Measurements from ENCODE around the gene STPG1. TPM values are rescaled to one million over a fixed set of nuclear protein-coding genes. Genes with fewer than 3 reads are reported as not detected.
A peak's percentile ranks its signal among the peaks of the same experiment; 100 is the strongest.

STPG1 gene
- total RNA-seq, 2 experiments from 2014 or later, result 1.8 to 2.4 TPM

- ChIA-PET POLR2A (interaction anchor here (0.6 kb wide), 2 partner anchors 68 to 120 kb away, joined by 3 read pairs; no protein-coding TSS in a partner anchor), CTCF (interaction anchor here (1.1 to 1.3 kb wide), 3 partner anchors 9 to 214 kb away, joined by 3 read pairs; no protein-coding TSS in a partner anchor)
- Histone ChIP-seq H3K4me3 (ENCODE audit: low read length) (no peak overlapping the region), H3K9me3 (ENCODE audit: control insufficient read depth in 1 of 2, insufficient read depth in 1 of 2, low read length in 2 of 2) (no peaks in the 10 kb centered on the region), H3K4me1 (ENCODE audit: insufficient read depth, low read length) (peaks cover 48% of the 10 kb centered on the region), H3K27ac (ENCODE audit: low read depth in 1 of 2, low read length in 2 of 2) (no peak overlapping the region), H3K36me3 (ENCODE audit: insufficient read depth, low read length) (peaks cover 73% of the 10 kb centered on the region), H3K27me3 (ENCODE audit: control insufficient read depth in 1 of 2, insufficient read depth in 2 of 2, low read length in 2 of 2) (no peaks in the 10 kb centered on the region)
- no peak for DNase-seq
- no peaks in the 10 kb centered on the region for H3K27me3 Mint-ChIP-seq
- ATAC-seq (ENCODE audit: poor library complexity), result no peak
- intact Hi-C loops (cut with DNase I, micrococcal nuclease), result no loop called here
- peak overlapping the region; percentile 27 for H3K27ac Mint-ChIP-seq
- H3K4me1 Mint-ChIP-seq (ENCODE audit: low read depth), result peaks cover 88% of the 10 kb centered on the region
- H3K9me3 Mint-ChIP-seq, result no peaks in the 10 kb centered on the region
- TF ChIP-seq, protein P1, sequence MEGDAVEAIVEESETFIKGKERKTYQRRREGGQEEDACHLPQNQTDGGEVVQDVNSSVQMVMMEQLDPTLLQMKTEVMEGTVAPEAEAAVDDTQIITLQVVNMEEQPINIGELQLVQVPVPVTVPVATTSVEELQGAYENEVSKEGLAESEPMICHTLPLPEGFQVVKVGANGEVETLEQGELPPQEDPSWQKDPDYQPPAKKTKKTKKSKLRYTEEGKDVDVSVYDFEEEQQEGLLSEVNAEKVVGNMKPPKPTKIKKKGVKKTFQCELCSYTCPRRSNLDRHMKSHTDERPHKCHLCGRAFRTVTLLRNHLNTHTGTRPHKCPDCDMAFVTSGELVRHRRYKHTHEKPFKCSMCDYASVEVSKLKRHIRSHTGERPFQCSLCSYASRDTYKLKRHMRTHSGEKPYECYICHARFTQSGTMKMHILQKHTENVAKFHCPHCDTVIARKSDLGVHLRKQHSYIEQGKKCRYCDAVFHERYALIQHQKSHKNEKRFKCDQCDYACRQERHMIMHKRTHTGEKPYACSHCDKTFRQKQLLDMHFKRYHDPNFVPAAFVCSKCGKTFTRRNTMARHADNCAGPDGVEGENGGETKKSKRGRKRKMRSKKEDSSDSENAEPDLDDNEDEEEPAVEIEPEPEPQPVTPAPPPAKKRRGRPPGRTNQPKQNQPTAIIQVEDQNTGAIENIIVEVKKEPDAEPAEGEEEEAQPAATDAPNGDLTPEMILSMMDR (IDR thresholded peaks at IDR 0.05), result no peak
- peaks cover 89% of the 10 kb centered on the region for H3K36me3 Mint-ChIP-seq (ENCODE audit: low read depth)
- H3K4me3 Mint-ChIP-seq, result no peak overlapping the region
Observed at GRCh38 chr1:24421502-24421901, 7.9 kb upstream of the STPG1 start.

- intact Hi-C loops (cut with DNase I, micrococcal nuclease), result no loop called here
- Histone ChIP-seq H3K4me3 (ENCODE audit: low read length) (no peak overlapping the region), H3K27ac (ENCODE audit: low read depth in 1 of 2, low read length in 2 of 2) (no peak overlapping the region), H3K36me3 (ENCODE audit: insufficient read depth, low read length) (peaks cover 64% of the 10 kb centered on the region), H3K9me3 (ENCODE audit: control insufficient read depth in 1 of 2, insufficient read depth in 1 of 2, low read length in 2 of 2) (no peaks in the 10 kb centered on the region), H3K4me1 (ENCODE audit: insufficient read depth, low read length) (peaks cover 47% of the 10 kb centered on the region), H3K27me3 (ENCODE audit: control insufficient read depth in 1 of 2, insufficient read depth in 2 of 2, low read length in 2 of 2) (no peaks in the 10 kb centered on the region)
- H3K36me3 Mint-ChIP-seq (ENCODE audit: low read depth), result peaks cover 90% of the 10 kb centered on the region
- ChIA-PET CTCF (interaction anchor here (1.1 to 1.3 kb wide), 2 partner anchors 166 to 215 kb away, joined by 3 read pairs; no protein-coding TSS in a partner anchor), POLR2A (interaction anchor here (0.6 kb wide), 1 partner anchor 121 kb away, joined by 3 read pairs; no protein-coding TSS in a partner anchor)
- H3K4me1 Mint-ChIP-seq (ENCODE audit: low read depth), result peaks cover 90% of the 10 kb centered on the region
- H3K4me3 Mint-ChIP-seq, result no peak overlapping the region
- TF ChIP-seq, protein P1 (IDR thresholded peaks at IDR 0.05), result no peak
- no peaks in the 10 kb centered on the region for H3K27me3 Mint-ChIP-seq
- no peak overlapping the region for H3K27ac Mint-ChIP-seq
- no peak for ATAC-seq (ENCODE audit: poor library complexity)
- H3K9me3 Mint-ChIP-seq, result no peaks in the 10 kb centered on the region
- no peak for DNase-seq
Observed at GRCh38 chr1:24420547-24420946, 7.0 kb upstream of the STPG1 start.

DNA sequence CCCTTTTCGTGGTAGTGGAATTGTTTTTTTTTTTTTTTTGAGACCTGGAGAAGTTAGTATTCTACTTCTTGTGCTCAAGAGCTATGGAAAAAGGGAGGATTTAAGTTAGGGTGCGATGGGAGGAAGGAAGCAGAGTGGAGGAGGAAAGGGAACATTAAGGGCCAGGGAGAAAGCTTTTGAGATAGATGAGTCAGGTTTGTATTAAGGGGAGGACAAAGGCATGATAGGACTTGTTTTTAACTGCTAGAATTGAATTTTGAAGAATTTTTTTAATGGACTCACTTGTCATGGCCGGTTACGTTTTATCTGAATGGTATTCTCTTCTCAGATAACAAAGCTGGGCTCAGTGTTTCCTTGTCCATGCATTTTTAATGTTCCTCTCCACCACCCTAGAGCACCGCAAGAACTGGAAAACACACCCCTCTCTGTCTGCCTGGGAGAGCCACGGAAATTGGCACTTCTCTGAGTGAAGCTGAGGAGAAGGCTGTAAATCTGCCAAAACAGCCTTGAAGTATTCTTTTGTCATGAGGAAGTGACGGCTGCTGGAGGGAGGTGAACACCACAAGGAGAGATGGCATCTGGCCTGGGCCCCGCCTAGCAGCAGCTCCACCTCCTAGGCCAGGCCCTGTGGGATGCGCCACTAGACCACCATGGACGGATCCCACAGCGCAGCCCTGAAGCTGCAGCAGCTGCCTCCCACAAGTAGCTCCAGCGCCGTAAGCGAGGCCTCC, 5.5 kb upstream of the STPG1 start:
- DNase-seq (peak in 5 of 14 experiments; percentile 7 to 35 (median 20)), ATAC-seq (ENCODE audit: poor library complexity) (no peak)
- Histone ChIP-seq H3K4me1 (ENCODE audit: insufficient read depth, low read length) (peaks cover 53% of the 10 kb centered on the region), H3K9me3 (ENCODE audit: control insufficient read depth in 1 of 2, insufficient read depth in 1 of 2, low read length in 2 of 2) (no peaks in the 10 kb centered on the region), H3K36me3 (ENCODE audit: insufficient read depth, low read length) (peaks cover 49% of the 10 kb centered on the region), H3K4me3 (ENCODE audit: low read length) (no peak overlapping the region), H3K27me3 (ENCODE audit: control insufficient read depth in 1 of 2, insufficient read depth in 2 of 2, low read length in 2 of 2) (no peaks in the 10 kb centered on the region), H3K27ac (ENCODE audit: low read depth in 1 of 2, low read length in 2 of 2) (no peak overlapping the region)
- Mint-ChIP-seq H3K9me3 (no peaks in the 10 kb centered on the region), H3K27me3 (no peaks in the 10 kb centered on the region), H3K4me3 (peak overlapping the region; percentile 75), H3K4me1 (ENCODE audit: low read depth) (peaks cover 88% of the 10 kb centered on the region), H3K27ac (peak overlapping the region; percentile 91), H3K36me3 (ENCODE audit: low read depth) (peaks cover 79% of the 10 kb centered on the region)
- intact Hi-C loops (cut with DNase I, micrococcal nuclease), result loop anchor here in 1 of 2 experiments (5.0 kb wide), 5 partner anchors 63 to 218 kb away; partner anchors contain the start of gene RCAN3
- TF ChIP-seq, protein P1 (IDR thresholded peaks at IDR 0.05), result no peak
- CTCF ChIA-PET, result interaction anchor here (0.7 to 1.5 kb wide), 2 partner anchors 91 to 168 kb away, joined by 3 to 5 read pairs; no protein-coding TSS in a partner anchor
- POLR2A ChIA-PET, result interaction anchor here (0.8 to 8.9 kb wide), 4 partner anchors 10 to 168 kb away, joined by 4 to 205 read pairs (median 4); partner anchors contain the start of gene RCAN3
